ENCODE data around the gene ADSL.

- no peak for TF ChIP-seq ZFX (IDR thresholded peaks at IDR 0.05)
- TF ChIP-seq, protein P1, sequence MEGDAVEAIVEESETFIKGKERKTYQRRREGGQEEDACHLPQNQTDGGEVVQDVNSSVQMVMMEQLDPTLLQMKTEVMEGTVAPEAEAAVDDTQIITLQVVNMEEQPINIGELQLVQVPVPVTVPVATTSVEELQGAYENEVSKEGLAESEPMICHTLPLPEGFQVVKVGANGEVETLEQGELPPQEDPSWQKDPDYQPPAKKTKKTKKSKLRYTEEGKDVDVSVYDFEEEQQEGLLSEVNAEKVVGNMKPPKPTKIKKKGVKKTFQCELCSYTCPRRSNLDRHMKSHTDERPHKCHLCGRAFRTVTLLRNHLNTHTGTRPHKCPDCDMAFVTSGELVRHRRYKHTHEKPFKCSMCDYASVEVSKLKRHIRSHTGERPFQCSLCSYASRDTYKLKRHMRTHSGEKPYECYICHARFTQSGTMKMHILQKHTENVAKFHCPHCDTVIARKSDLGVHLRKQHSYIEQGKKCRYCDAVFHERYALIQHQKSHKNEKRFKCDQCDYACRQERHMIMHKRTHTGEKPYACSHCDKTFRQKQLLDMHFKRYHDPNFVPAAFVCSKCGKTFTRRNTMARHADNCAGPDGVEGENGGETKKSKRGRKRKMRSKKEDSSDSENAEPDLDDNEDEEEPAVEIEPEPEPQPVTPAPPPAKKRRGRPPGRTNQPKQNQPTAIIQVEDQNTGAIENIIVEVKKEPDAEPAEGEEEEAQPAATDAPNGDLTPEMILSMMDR (conservative IDR thresholded peaks at IDR 0.05): no peak
Measured at GRCh38 chr22:40381461-40381860, 35.2 kb downstream of the ADSL start.

Data from C4-2B (cell line).